Endothelial cell of umbilical vein (primary cell): ENCODE data around the gene CEP104. TPM values are rescaled to one million over a fixed set of nuclear protein-coding genes. Genes with fewer than 3 reads are reported as not detected.

Experiments
- BruUV-seq: library from RNA; stranded (reverse); fragments of 400-500 nt; replicated peaks from 2 replicates; lab custom pipeline; 2021; lab: Mats Ljungman, UMichigan
- CTCF ChIA-PET: fragments of 300-600, 350-600 bp; sonication (Branson Sonifier 250); formaldehyde crosslinking; loops from one replicate; lab custom pipeline; 2021; ENCODE audit warnings: antibody characterized with exemption, inconsistent platforms; lab: Charles Lee
- POLR2A ChIA-PET: fragments of 300-600, 350-600 bp; sonication (Branson Sonifier 250); formaldehyde crosslinking; loops from one replicate; lab custom pipeline; 2021; ENCODE audit warnings: antibody characterized with exemption, inconsistent platforms; lab: Charles Lee
- DNase-seq: peaks from one replicate; pipeline ENCODE4 v3.0.0-alpha.2; 2011; ENCODE audit warnings: low read depth, low spot score
- FAIRE-seq: peaks from 2 replicates; lab custom pipeline; 2011; peaks lifted over from hg19 to GRCh38; lab: Jason Lieb, UNC
- H2AFZ ChIP-seq: 2 replicates; pipeline ENCODE4 v1.6.0; 2012; ENCODE audit warnings: low read depth, low read length, control low read depth, inconsistent platforms
- H3K27ac ChIP-seq: 2 replicates; pipeline ENCODE4 v1.5.1; 2011; ENCODE audit warnings: low read depth, mild to moderate bottlenecking, control low read depth, low read length, moderate library complexity; ENCODE audit not compliant: insufficient read depth
- H3K27me3 ChIP-seq, 2 experiments: 2 replicates each; pipeline versions ENCODE4 v1.6.0 to v1.6.1; 2011; ENCODE audit warnings: low read length in 2 of 2, mixed read lengths in 1 of 2; ENCODE audit not compliant: control insufficient read depth in 2 of 2, insufficient read depth in 2 of 2
- H3K36me3 ChIP-seq, 2 experiments: 2 replicates in 1 of 2; 3 replicates in 1 of 2; pipeline ENCODE4 v1.5.1; 2011; ENCODE audit warnings: low read length in 2 of 2, mild to moderate bottlenecking in 1 of 2, moderate library complexity in 1 of 2; ENCODE audit not compliant: control insufficient read depth in 2 of 2, insufficient read depth in 2 of 2; ENCODE audit errors: extremely low read depth in 1 of 2
- H3K4me1 ChIP-seq: 3 replicates; pipeline ENCODE4 v1.5.1; 2011; ENCODE audit warnings: mild to moderate bottlenecking, low read length; ENCODE audit not compliant: control insufficient read depth, insufficient read depth; ENCODE audit errors: extremely low read depth
- H3K4me2 ChIP-seq: 2 replicates; pipeline ENCODE4 v1.6.1; 2011; ENCODE audit warnings: low read length, control low read depth, mixed read lengths; ENCODE audit not compliant: insufficient read depth
- H3K4me3 ChIP-seq, 3 experiments: fragments of 200-600 bp in 1 of 3; sonication (generic), shearing (Covaris generic) in 1 of 3; replicated peaks in 1 of 3; 2 replicates each; pipeline ENCODE4 v1.5.1; 2011 to 2016; ENCODE audit warnings: control low read depth in 3 of 3, low read length in 3 of 3, mild to moderate bottlenecking in 2 of 3, inconsistent platforms in 1 of 3, low read depth in 1 of 3, moderate library complexity in 1 of 3; ENCODE audit not compliant: insufficient read depth in 1 of 3
- H3K79me2 ChIP-seq: 2 replicates; pipeline ENCODE4 v1.6.0; 2012; ENCODE audit warnings: low read length, inconsistent platforms; ENCODE audit not compliant: control insufficient read depth, insufficient read depth
- H3K9ac ChIP-seq: replicated peaks from 2 replicates; pipeline ENCODE3; 2011; ENCODE audit warnings: low read length, control low read depth; ENCODE audit not compliant: insufficient read depth; ENCODE audit errors: extremely low read depth
- H3K9me1 ChIP-seq: replicated peaks from 3 replicates; pipeline ENCODE4 v1.6.0; 2011; ENCODE audit warnings: mild to moderate bottlenecking, low read length; ENCODE audit not compliant: control insufficient read depth, insufficient read depth; ENCODE audit errors: extremely low read depth
- H3K9me3 ChIP-seq: replicated peaks from 2 replicates; pipeline ENCODE4 v1.5.1; 2012; ENCODE audit warnings: low read length, inconsistent platforms; ENCODE audit not compliant: control insufficient read depth, insufficient read depth
- H4K20me1 ChIP-seq: replicated peaks from 2 replicates; pipeline ENCODE3; 2011; ENCODE audit warnings: mild to moderate bottlenecking, low read length; ENCODE audit not compliant: control insufficient read depth, insufficient read depth; ENCODE audit errors: extremely low read depth
- EZH2 ChIP-seq: IDR thresholded peaks from 2 replicates; pipeline ENCODE4 v1.6.1; 2012; ENCODE audit warnings: borderline replicate concordance, low read depth, mild to moderate bottlenecking, moderate library complexity, low read length, inconsistent platforms; ENCODE audit not compliant: severe bottlenecking
- FOS ChIP-seq: IDR thresholded peaks from 2 replicates; pipeline ENCODE4 v1.6.1; 2011; ENCODE audit warnings: mild to moderate bottlenecking, low read length, moderate library complexity, borderline replicate concordance; ENCODE audit not compliant: insufficient read depth
- GATA2 ChIP-seq: IDR thresholded peaks from 2 replicates; pipeline ENCODE4 v1.7.0; 2011; ENCODE audit warnings: low read depth, mild to moderate bottlenecking, moderate library complexity, mixed read lengths, low read length; ENCODE audit not compliant: insufficient read length, insufficient read depth
- JUN ChIP-seq: IDR thresholded peaks from 2 replicates; pipeline ENCODE4 v1.6.1; 2011; ENCODE audit warnings: borderline replicate concordance, low read depth; ENCODE audit not compliant: insufficient read length, insufficient read depth
- MYC ChIP-seq: IDR thresholded peaks from one replicate; pipeline ENCODE4 v1.6.1; 2011; ENCODE audit warnings: mild to moderate bottlenecking, low read depth, low read length
- POLR2A ChIP-seq: IDR thresholded peaks from 2 replicates; pipeline ENCODE4 v1.6.1; 2012; ENCODE audit warnings: low read depth, mild to moderate bottlenecking, control low read depth, low read length
- POLR2AphosphoS5 ChIP-seq: IDR thresholded peaks from 2 replicates; pipeline ENCODE4 v1.6.1; 2012; ENCODE audit warnings: low read depth, mild to moderate bottlenecking, control low read depth, low read length, moderate library complexity; ENCODE audit not compliant: insufficient read depth
- dilution Hi-C: fragments of 300-500 bp; cut with MboI; formaldehyde crosslinking; loops from one replicate; pipeline ENCODE4 v1.15.0; 2019; ENCODE audit warnings: low sequenced_read_pairs; ENCODE audit not compliant: extremely low pct_ligation_motif_present
- intact Hi-C: fragments of 100-400 bp; cut with micrococcal nuclease; formaldehyde crosslinking; loops from one replicate; pipeline ENCODE4 v1.10.0; 2022
- polyA plus RNA-seq, 4 experiments: library from polyadenylated mRNA; depleted of rRNA in 3 of 4; stranded (reverse) in 3 of 4; unstranded in 1 of 4; fragments of >200 nt; gene quantifications; 2 replicates each; pipeline versions ENCODE4 v1.2.1 to v1.2.3, GENCODE V29; 2011 to 2012; ENCODE audit warnings: missing spikeins in 1 of 4
- total RNA-seq: library from RNA; stranded (reverse); gene quantifications from 2 replicates; pipeline ENCODE4 v1.2.3, GENCODE V29; 2021
- TF ChIP-seq, protein P1 (sequence below): IDR thresholded peaks from 2 replicates; pipeline ENCODE4 v1.6.1; 2011; ENCODE audit not compliant: insufficient read depth, insufficient read length
- TF ChIP-seq, protein P2 (sequence below), 2 donors: IDR thresholded peaks; 1 replicate in 1 of 2; 2 replicates in 1 of 2; pipeline ENCODE4 v1.5.1; 2011; ENCODE audit warnings: low read length in 2 of 2, mild to moderate bottlenecking in 2 of 2, moderate library complexity in 2 of 2, control low read depth in 1 of 2, inconsistent platforms in 1 of 2, low read depth in 1 of 2; ENCODE audit not compliant: insufficient read depth in 1 of 2; ENCODE audit errors: extremely low read depth in 1 of 2

Gene CEP104
- total and polyA plus RNA-seq, 2 donors (not counting 3 experiments of a cell fraction or from before 2014, with no cell fraction given), result 12.4 to 43.0 TPM

DNA sequence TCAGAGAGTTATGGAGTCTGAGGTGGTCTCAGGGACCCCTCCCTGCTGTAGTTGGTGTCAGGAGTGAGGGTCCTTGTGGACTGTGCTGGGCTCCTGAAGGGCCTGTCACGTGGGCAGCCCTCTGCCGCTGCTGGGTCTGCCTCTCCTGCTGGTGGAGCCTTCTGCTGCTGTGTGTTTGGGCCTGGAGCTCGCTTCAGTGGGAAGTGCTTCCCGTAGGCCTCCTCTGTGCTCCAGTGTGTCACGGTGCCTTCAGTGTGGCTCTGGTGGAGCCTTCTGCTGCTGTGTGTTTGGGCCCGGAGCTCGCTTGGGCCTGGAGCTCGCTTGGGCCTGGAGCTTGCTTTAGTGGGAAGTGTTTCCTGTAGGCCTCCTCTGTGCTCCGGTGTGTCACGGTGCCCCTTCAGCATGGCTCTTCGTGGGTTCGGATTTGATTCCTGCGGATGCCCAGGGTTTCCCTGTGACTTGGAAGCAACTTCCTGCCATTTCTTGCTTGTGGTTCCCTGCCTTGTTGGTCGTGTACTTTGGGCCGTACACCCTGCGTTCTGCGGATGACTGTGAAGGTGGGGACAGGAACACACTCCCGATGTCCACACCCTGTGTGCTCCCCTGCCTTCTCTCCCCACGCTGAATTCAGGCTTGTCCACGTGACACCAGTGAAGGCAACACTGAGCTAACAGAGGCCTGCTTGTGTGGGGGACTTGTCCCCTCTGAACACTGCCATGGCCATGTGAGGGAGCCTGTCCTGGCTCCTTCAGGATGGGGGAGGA is 23.6 kb upstream of the CEP104 start:
- no peak for TF ChIP-seq MYC
- no peak for TF ChIP-seq JUN
- TF ChIP-seq FOS, result no peak
- TF ChIP-seq GATA2, result no peak
- TF ChIP-seq, protein P1, sequence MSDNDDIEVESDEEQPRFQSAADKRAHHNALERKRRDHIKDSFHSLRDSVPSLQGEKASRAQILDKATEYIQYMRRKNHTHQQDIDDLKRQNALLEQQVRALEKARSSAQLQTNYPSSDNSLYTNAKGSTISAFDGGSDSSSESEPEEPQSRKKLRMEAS, result no peak
- no peak for TF ChIP-seq POLR2AphosphoS5
- TF ChIP-seq, protein P2, sequence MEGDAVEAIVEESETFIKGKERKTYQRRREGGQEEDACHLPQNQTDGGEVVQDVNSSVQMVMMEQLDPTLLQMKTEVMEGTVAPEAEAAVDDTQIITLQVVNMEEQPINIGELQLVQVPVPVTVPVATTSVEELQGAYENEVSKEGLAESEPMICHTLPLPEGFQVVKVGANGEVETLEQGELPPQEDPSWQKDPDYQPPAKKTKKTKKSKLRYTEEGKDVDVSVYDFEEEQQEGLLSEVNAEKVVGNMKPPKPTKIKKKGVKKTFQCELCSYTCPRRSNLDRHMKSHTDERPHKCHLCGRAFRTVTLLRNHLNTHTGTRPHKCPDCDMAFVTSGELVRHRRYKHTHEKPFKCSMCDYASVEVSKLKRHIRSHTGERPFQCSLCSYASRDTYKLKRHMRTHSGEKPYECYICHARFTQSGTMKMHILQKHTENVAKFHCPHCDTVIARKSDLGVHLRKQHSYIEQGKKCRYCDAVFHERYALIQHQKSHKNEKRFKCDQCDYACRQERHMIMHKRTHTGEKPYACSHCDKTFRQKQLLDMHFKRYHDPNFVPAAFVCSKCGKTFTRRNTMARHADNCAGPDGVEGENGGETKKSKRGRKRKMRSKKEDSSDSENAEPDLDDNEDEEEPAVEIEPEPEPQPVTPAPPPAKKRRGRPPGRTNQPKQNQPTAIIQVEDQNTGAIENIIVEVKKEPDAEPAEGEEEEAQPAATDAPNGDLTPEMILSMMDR (IDR thresholded peaks at IDR 0.05; ENCODE audit: extremely low read depth in 1 of 2, insufficient read depth in 1 of 2, low read depth in 1 of 2, low read length in 2 of 2), result no peak
- TF ChIP-seq EZH2, result no peak
- no peak for TF ChIP-seq POLR2A
- H3K9me1 ChIP-seq, result no peaks in the 10 kb centered on the region
- no peaks in the 10 kb centered on the region for H3K27me3 ChIP-seq
- FAIRE-seq (no peak), DNase-seq (no peak)
- ChIA-PET CTCF (interaction anchor here (1.0 to 1.2 kb wide), 2 partner anchors 10 to 23 kb away, joined by 3 read pairs; no protein-coding TSS in a partner anchor), POLR2A (no interaction called here)
- peaks cover 4% of the 10 kb centered on the region for H3K9me3 ChIP-seq
- no peak overlapping the region for H3K4me2 ChIP-seq
- H3K4me1 ChIP-seq, result no peaks in the 10 kb centered on the region
- intact Hi-C loops, result no loop called here
- no peak overlapping the region for H3K27ac ChIP-seq
- no peak overlapping the region for H2AFZ ChIP-seq
- no peak overlapping the region for H3K9ac ChIP-seq
- dilution Hi-C loops, result no loop called here
- no peak overlapping the region for H3K4me3 ChIP-seq
- peaks cover 0 to 3% of the 10 kb centered on the region in 2 experiments for H3K36me3 ChIP-seq
- no TSS peak for BruUV-seq
- no peaks in the 10 kb centered on the region for H4K20me1 ChIP-seq
- no peaks in the 10 kb centered on the region for H3K79me2 ChIP-seq
